Trophoblast cell (in vitro differentiated cells and primary cell): ENCODE measurements around the gene COL13A1. TPM values are rescaled to one million over a fixed set of nuclear protein-coding genes. Genes with fewer than 3 reads are reported as not detected.

ENCODE experiments used
- DNase-seq, 2 donors: peaks; one replicate each; pipeline ENCODE4 v3.0.0-alpha.2; 2016
- H2AFZ ChIP-seq: 2 replicates; pipeline ENCODE4 v1.6.1; 2013; ENCODE audit warnings: low read length, moderate library complexity, mild to moderate bottlenecking; ENCODE audit not compliant: insufficient read depth, poor library complexity
- H2AK5ac ChIP-seq: 2 replicates; pipeline ENCODE4 v1.6.1; 2013; ENCODE audit warnings: mild to moderate bottlenecking, low read length
- H2BK120ac ChIP-seq: 2 replicates; pipeline ENCODE4 v1.6.1; 2013; ENCODE audit warnings: low read length, mild to moderate bottlenecking, moderate library complexity; ENCODE audit not compliant: insufficient read depth, poor library complexity
- H2BK12ac ChIP-seq: 2 replicates; pipeline ENCODE4 v1.6.1; 2013; ENCODE audit warnings: mild to moderate bottlenecking, low read length, moderate library complexity
- H2BK5ac ChIP-seq: 2 replicates; pipeline ENCODE4 v1.6.1; 2013; ENCODE audit warnings: low read length, low read depth, moderate library complexity, mild to moderate bottlenecking; ENCODE audit not compliant: poor library complexity
- H3K14ac ChIP-seq: 2 replicates; pipeline ENCODE4 v1.6.1; 2013; ENCODE audit warnings: mild to moderate bottlenecking, low read length
- H3K18ac ChIP-seq: 2 replicates; pipeline ENCODE4 v1.6.1; 2013; ENCODE audit warnings: mild to moderate bottlenecking, low read length
- H3K23ac ChIP-seq: 2 replicates; pipeline ENCODE4 v1.6.1; 2013; ENCODE audit warnings: low read length
- H3K27ac ChIP-seq: 2 replicates; pipeline ENCODE4 v1.5.1; 2013; ENCODE audit warnings: low read depth, mild to moderate bottlenecking, inconsistent platforms, low read length, moderate library complexity
- H3K27me3 ChIP-seq: 2 replicates; pipeline ENCODE4 v1.6.1; 2013; ENCODE audit warnings: inconsistent platforms, mild to moderate bottlenecking, low read length, moderate library complexity; ENCODE audit not compliant: insufficient read depth
- H3K36me3 ChIP-seq, 2 experiments: 1 replicate in 1 of 2; 2 replicates in 1 of 2; pipeline ENCODE4 v1.6.1; 2013; ENCODE audit warnings: low read length in 2 of 2, mild to moderate bottlenecking in 2 of 2, moderate library complexity in 1 of 2; ENCODE audit not compliant: insufficient read depth in 2 of 2, control insufficient read depth in 1 of 2
- H3K4ac ChIP-seq: 2 replicates; pipeline ENCODE4 v1.6.1; 2013; ENCODE audit warnings: low read depth, mild to moderate bottlenecking, low read length, moderate library complexity
- H3K4me1 ChIP-seq, 2 experiments: 1 replicate in 1 of 2; 2 replicates in 1 of 2; pipeline ENCODE4 v1.6.1; 2013; ENCODE audit warnings: low read length in 2 of 2, mild to moderate bottlenecking in 2 of 2, moderate library complexity in 1 of 2; ENCODE audit not compliant: insufficient read depth in 2 of 2, control insufficient read depth in 1 of 2
- H3K4me2 ChIP-seq: 2 replicates; pipeline ENCODE4 v1.6.1; 2013; ENCODE audit warnings: inconsistent platforms, mild to moderate bottlenecking, low read length, moderate library complexity
- H3K4me3 ChIP-seq: 2 replicates; pipeline ENCODE4 v1.5.1; 2013; ENCODE audit warnings: mild to moderate bottlenecking, low read depth, low read length, inconsistent platforms
- H3K79me1 ChIP-seq: one replicate; pipeline ENCODE4 v1.6.1; 2013; ENCODE audit warnings: low read length
- H3K79me2 ChIP-seq: 2 replicates; pipeline ENCODE4 v1.6.1; 2013; ENCODE audit warnings: low read length, mild to moderate bottlenecking; ENCODE audit not compliant: control insufficient read depth, insufficient read depth, poor library complexity
- H3K9ac ChIP-seq: 2 replicates; pipeline ENCODE4 v1.6.1; 2013; ENCODE audit warnings: mild to moderate bottlenecking, low read length
- H3K9me3 ChIP-seq: 2 replicates; pipeline ENCODE4 v1.6.1; 2013; ENCODE audit warnings: low read depth, mild to moderate bottlenecking, control low read depth, inconsistent platforms, low read length; ENCODE audit not compliant: insufficient read depth
- H4K12ac ChIP-seq: 2 replicates; pipeline ENCODE4 v1.6.1; 2013; ENCODE audit warnings: low read depth, mild to moderate bottlenecking, low read length, moderate library complexity
- H4K8ac ChIP-seq: 2 replicates; pipeline ENCODE4 v1.6.1; 2013; ENCODE audit warnings: low read depth, mild to moderate bottlenecking, low read length, moderate library complexity
- H4K91ac ChIP-seq: one replicate; pipeline ENCODE4 v1.6.1; 2013; ENCODE audit warnings: low read depth, mild to moderate bottlenecking, low read length, moderate library complexity
- WGBS: extraction: QIAGEN DNeasy Blood & Tissue Kit; methylation state at CpG from one replicate; pipeline ENCODE4 v1.1.7; 2013; ENCODE audit warnings: missing lambda C conversion rate; ENCODE audit not compliant: insufficient read length, insufficient coverage; ENCODE audit errors: extremely low coverage; 5-methylcytosine and 5-hydroxymethylcytosine counted together
- polyA plus RNA-seq: library from polyadenylated mRNA; stranded (reverse); fragments of 200-250 nt; gene quantifications from 2 replicates; pipeline ENCODE4 v1.2.3, GENCODE V29; 2013

The COL13A1 gene
- polyA plus RNA-seq = 0.03 and 0.04 TPM in 2 replicates

DNA sequence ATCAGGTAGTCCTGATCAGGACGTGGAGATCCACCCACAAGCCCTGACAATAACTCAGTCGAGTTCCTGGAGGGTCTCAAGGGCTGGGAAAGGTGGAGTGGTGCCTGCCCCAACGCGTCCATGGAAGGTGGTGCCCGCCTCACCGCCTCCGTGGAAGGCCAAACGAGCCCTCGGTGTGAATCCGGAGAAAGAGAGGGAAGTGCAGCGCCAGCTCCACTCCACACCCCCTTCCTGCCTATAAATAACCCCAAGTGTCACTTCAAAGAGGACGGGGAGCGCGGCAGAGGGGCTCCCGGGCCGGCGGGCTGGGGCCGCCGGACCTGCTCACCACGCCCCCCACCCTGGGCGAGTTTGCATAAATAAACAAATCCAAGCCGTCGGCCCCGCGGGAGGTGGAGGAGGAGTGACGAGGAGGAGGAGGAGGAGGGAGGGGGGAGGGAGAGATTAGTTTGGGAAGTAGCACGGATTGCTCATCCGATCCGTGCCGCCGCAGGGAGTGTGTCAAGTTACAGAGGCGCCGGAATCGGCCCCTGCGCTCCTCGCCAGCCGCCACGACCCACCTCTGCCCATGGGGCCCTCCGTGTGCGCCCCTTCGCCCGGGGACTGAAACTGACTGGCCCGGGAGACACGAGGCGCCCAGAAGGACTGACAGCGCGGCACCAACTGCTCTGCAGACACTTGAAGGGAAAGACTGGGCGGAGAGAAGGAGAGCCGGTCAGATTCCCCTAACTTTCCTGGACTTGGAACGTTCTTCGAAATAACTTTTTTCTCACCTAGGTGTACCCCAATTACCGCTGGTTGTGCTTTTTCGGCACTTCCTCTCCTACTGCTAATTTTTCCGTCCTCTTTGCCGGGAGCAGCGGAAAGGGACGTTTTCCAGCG lies at the start of gene COL13A1:
Gene COL13A1 (plus strand): TSS at position 473 of the 882 bp plus-strand sequence. CDS start 518 bp downstream, outside the sequence.
- no peak within 1 kb of the TSS for H4K12ac ChIP-seq
- H3K23ac ChIP-seq = no peak within 1 kb of the TSS
- no peak within 1 kb of the TSS for H4K8ac ChIP-seq
- H3K27me3 ChIP-seq = peaks cover 30% of the 10 kb centered on the region
- peaks cover 13 to 16% of the 10 kb centered on the region in 2 experiments for H3K4me1 ChIP-seq
- H2BK12ac ChIP-seq = no peak within 1 kb of the TSS
- no peak within 1 kb of the TSS for H3K18ac ChIP-seq
- no peak within 1 kb of the TSS for H2BK120ac ChIP-seq
- no peak within 1 kb of the TSS for H3K4ac ChIP-seq
- H3K9me3 ChIP-seq = peaks cover 2% of the 10 kb centered on the region
- H2AK5ac ChIP-seq = no peak within 1 kb of the TSS
- no peaks in the 10 kb centered on the region for H3K79me2 ChIP-seq
- no peaks in the 10 kb centered on the region for H3K79me1 ChIP-seq
- WGBS = no CpG with 5 or more reads among the region's 58 CpGs
- H3K27ac ChIP-seq = no peak within 1 kb of the TSS
- H3K9ac ChIP-seq = no peak within 1 kb of the TSS
- peak in 1 of 2 donors; percentile 10 for DNase-seq
- no peak within 1 kb of the TSS for H3K14ac ChIP-seq
- H3K4me2 ChIP-seq = peak within 1 kb of the TSS; percentile 86
- peak within 1 kb of the TSS; percentile 60 for H2AFZ ChIP-seq
- no peaks in the 10 kb centered on the region for H3K36me3 ChIP-seq
- H2BK5ac ChIP-seq = no peak within 1 kb of the TSS
- no peak within 1 kb of the TSS for H3K4me3 ChIP-seq
- no peak within 1 kb of the TSS for H4K91ac ChIP-seq

DNA sequence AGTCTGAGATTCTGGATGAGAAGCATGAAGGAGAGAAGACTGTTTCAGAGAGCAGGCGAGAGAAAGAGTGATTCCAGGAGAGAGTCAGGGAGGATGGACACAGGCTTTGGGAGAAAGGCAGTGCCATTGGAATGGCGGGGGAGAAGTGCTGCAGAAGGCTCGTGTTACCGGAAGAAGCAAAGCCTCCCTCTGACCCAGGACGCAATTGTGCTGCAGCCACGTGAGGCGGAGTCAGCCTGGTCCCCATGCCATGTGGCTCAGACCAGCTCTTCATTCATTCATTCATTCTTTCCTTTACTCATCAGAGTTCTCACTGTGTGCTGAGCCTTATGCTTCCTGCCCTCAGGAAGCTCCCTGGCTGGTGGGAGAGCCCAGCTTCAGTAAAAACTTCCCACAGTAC lies 49.2 kb upstream of the COL13A1 start:
- H3K4me1 ChIP-seq = no peaks in the 10 kb centered on the region
- H3K79me1 ChIP-seq = no peaks in the 10 kb centered on the region
- DNase-seq = no peak
- no peak overlapping the region for H4K8ac ChIP-seq
- H4K91ac ChIP-seq = no peak overlapping the region
- no peak overlapping the region for H3K4me3 ChIP-seq
- no peak overlapping the region for H4K12ac ChIP-seq
- no peak overlapping the region for H3K9ac ChIP-seq
- no peak overlapping the region for H3K18ac ChIP-seq
- H3K36me3 ChIP-seq = no peaks in the 10 kb centered on the region
- no peak overlapping the region for H2AFZ ChIP-seq
- H3K14ac ChIP-seq = no peak overlapping the region
- no peak overlapping the region for H2AK5ac ChIP-seq
- no peak overlapping the region for H3K4ac ChIP-seq
- no peaks in the 10 kb centered on the region for H3K27me3 ChIP-seq
- no CpG with 5 or more reads among the region's 7 CpGs for WGBS
- H3K9me3 ChIP-seq = peaks cover 2% of the 10 kb centered on the region
- no peak overlapping the region for H3K4me2 ChIP-seq
- no peak overlapping the region for H3K27ac ChIP-seq
- no peak overlapping the region for H2BK5ac ChIP-seq
- no peak overlapping the region for H2BK12ac ChIP-seq
- no peak overlapping the region for H2BK120ac ChIP-seq
- no peaks in the 10 kb centered on the region for H3K79me2 ChIP-seq
- H3K23ac ChIP-seq = no peak overlapping the region

- Histone ChIP-seq H2BK12ac (no peak overlapping the region), H3K27me3 (no peaks in the 10 kb centered on the region), H3K9me3 (peaks cover 2% of the 10 kb centered on the region), H3K4ac (no peak overlapping the region), H3K4me2 (no peak overlapping the region), H4K12ac (no peak overlapping the region), H4K91ac (no peak overlapping the region), H3K27ac (no peak overlapping the region), H2BK5ac (no peak overlapping the region), H3K4me3 (no peak overlapping the region), H4K8ac (no peak overlapping the region), H3K36me3 (no peaks in the 10 kb centered on the region), H2AFZ (no peak overlapping the region), H3K18ac (no peak overlapping the region), H3K4me1 (no peaks in the 10 kb centered on the region), H3K79me2 (no peaks in the 10 kb centered on the region), H2BK120ac (no peak overlapping the region), H3K79me1 (no peaks in the 10 kb centered on the region), H2AK5ac (no peak overlapping the region), H3K9ac (no peak overlapping the region), H3K23ac (no peak overlapping the region), H3K14ac (no peak overlapping the region)
- no peak for DNase-seq
- no CpG with 5 or more reads among the region's 1 CpG for WGBS
Measured at GRCh38 chr10:69756279-69756678, 45.4 kb upstream of the COL13A1 start.

- Histone ChIP-seq H3K79me1 (no peaks in the 10 kb centered on the region), H2BK5ac (no peak overlapping the region), H3K27ac (no peak overlapping the region), H4K8ac (no peak overlapping the region), H3K36me3 (no peaks in the 10 kb centered on the region), H3K79me2 (no peaks in the 10 kb centered on the region), H3K18ac (no peak overlapping the region), H2BK12ac (no peak overlapping the region), H2BK120ac (no peak overlapping the region), H3K27me3 (no peaks in the 10 kb centered on the region), H3K9ac (no peak overlapping the region), H2AFZ (no peak overlapping the region), H3K14ac (no peak overlapping the region), H3K4me1 (no peaks in the 10 kb centered on the region), H4K91ac (no peak overlapping the region), H3K23ac (no peak overlapping the region), H2AK5ac (no peak overlapping the region), H3K4ac (no peak overlapping the region), H3K9me3 (no peaks in the 10 kb centered on the region), H4K12ac (no peak overlapping the region), H3K4me2 (no peak overlapping the region), H3K4me3 (no peak overlapping the region)
- no CpG with 5 or more reads among the region's 5 CpGs for WGBS
- no peak for DNase-seq
Measured at GRCh38 chr10:69757206-69757552, 44.5 kb upstream of the COL13A1 start.
